GM12872 (cell line): ENCODE measurements around the gene SRSF10.

Source experiments
- TF ChIP-seq, protein P1 (sequence below): IDR thresholded peaks from 3 replicates; pipeline ENCODE4 v1.5.1; 2011; ENCODE audit warnings: low read depth, mild to moderate bottlenecking, low read length, moderate library complexity; ENCODE audit not compliant: insufficient read depth

The SRSF10 gene

DNA sequence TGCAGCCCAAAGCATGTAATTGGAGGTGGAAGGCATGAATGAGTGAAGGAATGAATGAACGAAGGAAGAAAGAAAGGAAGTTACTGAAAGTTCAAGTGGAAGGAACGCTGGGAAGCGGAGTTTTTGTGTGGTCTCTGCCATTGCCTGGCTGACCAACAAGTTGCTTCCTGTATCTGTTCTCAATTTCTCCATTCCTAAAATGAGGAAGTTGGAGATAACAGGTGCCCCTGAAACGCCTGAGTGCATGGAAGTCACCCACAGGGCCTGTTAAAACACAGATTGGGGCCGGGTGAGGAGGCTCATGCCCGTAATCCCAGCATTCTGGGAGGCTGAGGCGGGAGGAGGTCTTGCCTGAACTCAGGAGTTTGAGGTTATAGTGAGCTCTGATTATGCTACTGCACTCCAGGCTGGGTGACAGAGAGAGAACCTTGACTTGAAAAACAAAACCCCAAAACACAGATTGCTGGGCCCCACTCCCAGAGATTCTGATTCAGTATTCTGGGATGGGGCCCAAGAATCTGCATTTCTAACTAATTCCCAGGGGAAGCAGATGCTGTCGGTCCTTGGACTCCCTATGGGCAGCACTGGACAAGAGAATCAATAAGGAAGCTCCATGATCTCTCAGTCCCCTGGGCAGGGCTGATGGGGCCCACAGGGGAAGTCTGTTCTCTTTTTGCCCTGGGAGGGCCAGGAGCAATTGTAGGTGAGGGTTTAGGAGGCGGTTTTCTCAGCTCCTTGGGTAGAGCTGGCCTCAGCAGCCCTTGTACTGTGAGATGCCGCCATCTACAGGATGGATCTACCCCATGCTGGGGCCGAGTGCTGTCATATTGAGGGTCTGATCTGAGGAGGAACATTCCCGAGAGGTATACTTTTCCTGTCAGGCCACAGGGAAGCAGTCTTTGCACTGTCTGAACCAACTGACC is 63.7 kb downstream of the SRSF10 start:
- TF ChIP-seq, protein P1, sequence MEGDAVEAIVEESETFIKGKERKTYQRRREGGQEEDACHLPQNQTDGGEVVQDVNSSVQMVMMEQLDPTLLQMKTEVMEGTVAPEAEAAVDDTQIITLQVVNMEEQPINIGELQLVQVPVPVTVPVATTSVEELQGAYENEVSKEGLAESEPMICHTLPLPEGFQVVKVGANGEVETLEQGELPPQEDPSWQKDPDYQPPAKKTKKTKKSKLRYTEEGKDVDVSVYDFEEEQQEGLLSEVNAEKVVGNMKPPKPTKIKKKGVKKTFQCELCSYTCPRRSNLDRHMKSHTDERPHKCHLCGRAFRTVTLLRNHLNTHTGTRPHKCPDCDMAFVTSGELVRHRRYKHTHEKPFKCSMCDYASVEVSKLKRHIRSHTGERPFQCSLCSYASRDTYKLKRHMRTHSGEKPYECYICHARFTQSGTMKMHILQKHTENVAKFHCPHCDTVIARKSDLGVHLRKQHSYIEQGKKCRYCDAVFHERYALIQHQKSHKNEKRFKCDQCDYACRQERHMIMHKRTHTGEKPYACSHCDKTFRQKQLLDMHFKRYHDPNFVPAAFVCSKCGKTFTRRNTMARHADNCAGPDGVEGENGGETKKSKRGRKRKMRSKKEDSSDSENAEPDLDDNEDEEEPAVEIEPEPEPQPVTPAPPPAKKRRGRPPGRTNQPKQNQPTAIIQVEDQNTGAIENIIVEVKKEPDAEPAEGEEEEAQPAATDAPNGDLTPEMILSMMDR = peak; percentile 88

DNA sequence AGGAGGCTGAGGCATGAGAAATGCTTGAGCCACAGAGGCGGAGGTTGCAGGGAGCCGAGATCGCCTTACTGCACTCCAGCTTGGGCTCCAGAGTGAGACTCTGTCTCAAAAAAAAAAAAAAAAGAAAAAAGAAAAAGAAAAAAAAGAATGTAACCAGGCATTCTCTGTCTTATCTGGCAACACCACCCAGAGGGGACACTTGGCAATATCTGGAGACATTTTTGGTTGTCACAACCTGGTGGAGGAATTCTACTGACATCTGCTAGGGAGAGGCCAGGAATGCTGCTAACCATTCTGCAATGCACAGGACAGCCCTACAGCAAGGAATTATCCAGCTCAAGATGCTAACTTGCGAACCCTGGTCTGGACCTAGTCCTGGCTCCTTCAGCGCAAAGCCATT is 64.7 kb downstream of the SRSF10 start:
- TF ChIP-seq, protein P1 = no peak

DNA sequence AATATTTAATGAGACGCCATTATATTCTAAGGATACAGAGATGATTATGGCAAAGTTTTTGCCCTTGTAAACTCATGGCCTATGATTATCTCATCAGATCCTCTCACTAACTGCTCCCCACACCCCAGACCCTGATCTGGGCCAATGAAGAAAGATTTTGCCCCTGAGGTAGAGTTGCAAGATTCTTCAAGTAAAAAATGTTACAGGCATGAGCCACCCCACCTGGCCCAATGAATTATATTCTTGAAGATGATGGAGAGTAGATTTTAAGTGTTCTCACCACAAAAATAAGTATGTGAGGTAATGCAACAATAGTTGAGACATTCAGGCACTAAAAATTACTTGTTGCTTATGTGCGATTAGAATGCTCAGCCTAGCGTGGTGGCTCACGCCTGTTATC is 65.2 kb downstream of the SRSF10 start:
- TF ChIP-seq, protein P1 = no peak
